Liver (tissue), 3 donors: ENCODE data around the gene CCDC63.

ENCODE experiments used
- CTCF ChIP-seq: fragments of 150-350 bp; IDR thresholded peaks from 2 replicates; pipeline ENCODE4 v1.5.1; 2017; ENCODE audit warnings: improper control_type of control experiment, low read depth, low read length; ENCODE audit not compliant: missing input control
- GABPA ChIP-seq, 2 donors: IDR thresholded peaks in 1 of 2; conservative IDR thresholded peaks in 1 of 2; 2 replicates each; pipeline ENCODE4 v1.6.1; 2016; ENCODE audit warnings: antibody characterized with exemption in 2 of 2, mild to moderate bottlenecking in 1 of 2, moderate library complexity in 1 of 2
- donor health status: healthy.
- donor health status: healthy.

DNA sequence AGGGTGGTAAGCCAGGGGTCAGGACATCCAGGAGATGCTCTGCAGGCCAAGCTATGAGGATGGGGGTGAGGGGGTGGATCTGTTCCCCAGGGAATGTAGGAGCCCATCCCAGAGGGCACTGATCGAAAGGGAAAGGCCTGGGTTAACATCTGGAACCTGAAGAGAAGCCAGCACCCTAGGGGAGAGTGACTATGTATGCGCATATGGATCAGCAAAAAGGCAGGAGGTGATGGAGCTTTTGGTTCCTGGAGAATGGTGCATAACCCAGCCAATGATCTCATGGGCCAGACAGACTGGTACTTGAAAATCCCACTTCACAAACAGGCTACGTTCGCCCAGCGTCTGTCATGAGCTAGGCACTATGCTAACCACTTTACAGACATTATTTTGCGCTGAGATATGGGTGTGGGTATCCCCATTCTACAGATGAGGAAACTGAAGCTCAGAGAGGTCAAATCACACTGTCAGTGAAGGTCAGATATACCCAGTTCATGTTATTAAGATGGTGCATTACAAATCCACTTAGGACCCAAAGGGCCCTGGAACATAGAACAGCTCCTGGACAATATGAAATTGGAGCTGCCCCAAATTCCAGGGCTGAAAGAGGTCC is 1.6 kb downstream of the CCDC63 start:
- TF ChIP-seq CTCF (no peak), GABPA (IDR thresholded peaks at IDR 0.05 in 1 of 2, conservative IDR thresholded peaks at IDR 0.05 in 1 of 2) (no peak)
